ENCODE results near the gene SLC35F3.

DNA sequence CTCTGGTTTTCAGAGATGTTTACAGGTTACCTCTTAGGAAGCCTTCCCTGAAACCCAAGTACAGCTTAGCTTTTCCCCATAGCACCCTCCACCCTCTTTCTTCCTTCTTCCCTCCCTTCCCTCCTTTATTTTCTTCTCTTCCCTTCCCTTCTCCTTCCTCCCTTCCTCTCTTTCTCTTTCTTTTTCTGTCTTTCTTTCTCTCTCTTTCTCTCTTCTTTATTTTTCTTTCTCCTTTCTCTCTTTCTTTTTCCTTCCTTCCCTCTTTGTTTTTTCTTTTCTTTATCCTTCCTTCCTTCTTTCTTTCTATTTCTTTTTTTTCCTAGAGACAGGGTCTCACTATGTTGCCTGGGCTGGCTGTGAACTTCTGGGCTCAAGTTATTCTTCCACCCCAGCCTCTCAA, 231.6 kb downstream of the SLC35F3 start:
- TF ChIP-seq POLR2AphosphoS5 (IDR thresholded peaks at IDR 0.05; ENCODE audit: low read depth, low read length) (no peak), POLR2A (IDR thresholded peaks at IDR 0.05; ENCODE audit: low read depth, low read length) (no peak), TAF1 (IDR thresholded peaks at IDR 0.05; ENCODE audit: low read depth, low read length) (no peak), POU2F2 (IDR thresholded peaks at IDR 0.05; ENCODE audit: low read depth, low read length) (no peak)

Data from GM12891 (cell line).